Heart left ventricle (tissue), 16 donors: Measurements from ENCODE around the gene CD59. TPM values are rescaled to one million over a fixed set of nuclear protein-coding genes. Genes with fewer than 3 reads are reported as not detected.

ENCODE experiments used
- ATAC-seq, 4 donors: fragments of 200-7000 bp; cut with Tn5 transposase; one replicate each; pipeline ENCODE4 v1.9.1; 2020 to 2022; ENCODE audit warnings: moderate library complexity in 4 of 4, mild to moderate bottlenecking in 3 of 4, moderate number of reproducible peaks in 1 of 4
- DNase-seq, 5 donors: peaks; one replicate each; pipeline ENCODE4 v3.0.0-alpha.2; 2020
- H3K27ac ChIP-seq, 12 donors: fragments of 200-600 bp; sonication (generic) in 4 of 12; one replicate each; pipeline versions ENCODE4 v1.5.0 to v1.8.0; 2016 to 2022; ENCODE audit warnings: mild to moderate bottlenecking in 2 of 12
- H3K27me3 ChIP-seq, 9 donors: fragments of 200-600 bp; sonication (generic) in 2 of 9; one replicate each; pipeline versions ENCODE4 v1.5.1 to v1.8.0; 2016 to 2022; ENCODE audit warnings: mild to moderate bottlenecking in 3 of 9
- H3K36me3 ChIP-seq, 9 donors: fragments of 200-600 bp; sonication (generic) in 2 of 9; one replicate each; pipeline versions ENCODE4 v1.5.0 to v1.8.0; 2018 to 2022; ENCODE audit warnings: mild to moderate bottlenecking in 2 of 9
- H3K4me1 ChIP-seq, 12 donors: fragments of 200-600 bp; sonication (generic) in 4 of 12; one replicate each; pipeline versions ENCODE4 v1.5.0 to v1.8.0; 2016 to 2022; ENCODE audit warnings: mild to moderate bottlenecking in 3 of 12
- H3K4me3 ChIP-seq, 12 donors: fragments of 200-600 bp; sonication (generic) in 4 of 12; one replicate each; pipeline versions ENCODE4 v1.5.0 to v1.8.0; 2017 to 2022; ENCODE audit warnings: mild to moderate bottlenecking in 9 of 12, moderate library complexity in 4 of 12
- H3K9me3 ChIP-seq, 12 donors: fragments of 200-600 bp; sonication (generic) in 4 of 12; one replicate each; pipeline versions ENCODE4 v1.5.0 to v1.8.0; 2016 to 2022; ENCODE audit warnings: mild to moderate bottlenecking in 1 of 12
- CTCF ChIP-seq, 12 donors: fragments of 200-600 bp; sonication (generic) in 4 of 12; IDR thresholded peaks; one replicate each; pipeline versions ENCODE4 v1.5.0 to v1.8.0; 2018 to 2022; ENCODE audit warnings: antibody characterized with exemption in 12 of 12, mild to moderate bottlenecking in 5 of 12
- POLR2A ChIP-seq, 2 donors: fragments of 450-650 bp; IDR thresholded peaks; one replicate each; pipeline ENCODE4 v1.6.1; 2017; ENCODE audit warnings: antibody characterized with exemption in 2 of 2, mild to moderate bottlenecking in 2 of 2, moderate library complexity in 2 of 2
- WGBS, 4 donors: extraction: QIAGEN DNeasy Blood & Tissue Kit in 2 of 4; methylation state at CpG; one replicate each; pipeline versions ENCODE4 v1.1.5 to v1.1.7; 2013 to 2018; 5-methylcytosine and 5-hydroxymethylcytosine counted together
- intact Hi-C, 10 donors: fragments of 100-400 bp; cut with DNase I; formaldehyde crosslinking; loops; one replicate each; pipeline versions ENCODE4 v1.11.1 to v1.14.2; 2022
- polyA plus RNA-seq, 2 donors: library from polyadenylated mRNA; stranded (reverse); fragments of 200-250 nt; gene quantifications; one replicate each; pipeline ENCODE4 v1.2.3, GENCODE V29; 2013
- total RNA-seq, 9 donors: library from RNA; depleted of rRNA in 2 of 9; stranded (reverse); fragments of >200 nt in 2 of 9; fragmentation: NEBNext Ultra II Directional in 3 of 9; extraction: Animal tissue kit (Norgen Biotek cat#: 25700) in 3 of 9; gene quantifications; one replicate each; pipeline versions ENCODE4 v1.1.0 to v1.2.4, GENCODE V29; 2016 to 2023
- donor health status: ischemic (EF 13 %, LVEDD 7.1; RV severe dilation, severe dysfunction).
- donor health status: healthy with polysubstance abuse.
- donor health status: DM: no; HTN: yes; CAD: no.
- donor health status: DM: no; HTN: no; CAD: no.
- donor health status: ischemic (EF 25% LVEDD 6.9; RV normal size, moderate dysfunction).
- donor health status: ischemic (EF 25% LVEDD 5.7; RV mildly dilated, moderate dysfunction).
- donor health status: healthy.
- donor health status: DM: yes; HTN: yes; CAD: no.
- donor health status: ischemic (EF 35%, LVEDD 5.7; RV mildly dilated, moderate dysfunction).
- donor health status: nonischemic (EF 11% LVEDD 7.7; RV severe dilation, severe dysfunction).
- donor health status: DM: yes; HTN: yes; CAD: no.
- donor health status: PGD.
- donor health status: ischemic (EF 29% LVEDD 5.4; RV normal size, mild dysfunction).
- donor health status: nonischemic (EF 23%, LVEDD 6.1; RV moderate dilation, normal function).

CD59 gene
- total and polyA plus RNA-seq, 11 donors: 133 to 1,434 (median 930) TPM

GRCh38 chr11:33689501-33689900 is 46.7 kb downstream of the CD59 start:
- Histone ChIP-seq H3K27ac (peak overlapping the region; percentile 73 to 97 (median 84)), H3K9me3 (peaks cover 0 to 8% (median 0%) of the 10 kb centered on the region in 12 donors), H3K4me3 (no peak overlapping the region), H3K27me3 (no peaks in the 10 kb centered on the region), H3K36me3 (no peaks in the 10 kb centered on the region), H3K4me1 (peaks cover 10 to 60% (median 47%) of the 10 kb centered on the region in 12 donors)
- WGBS, 4 donors: 86 to 94% (median 92%) methylated on average over 6 to 8 of the region's 8 CpGs
- TF ChIP-seq CTCF (IDR thresholded peaks at IDR 0.05) (no peak), POLR2A (IDR thresholded peaks at IDR 0.05) (no peak)
- DNase-seq: no peak
- ATAC-seq: no peak
- intact Hi-C loops: loop anchor here in 9 of 10 donors (2.0 to 10.0 kb wide), 10 partner anchors 53 to 725 kb away; partner anchors contain the start of gene CSTF3 (in 2 of the 9)

- DNase-seq: no peak
- H3K36me3 ChIP-seq: no peaks in the 10 kb centered on the region
- peak overlapping the region; percentile 73 to 97 (median 84) for H3K27ac ChIP-seq
- TF ChIP-seq POLR2A (IDR thresholded peaks at IDR 0.05): no peak
- no peak for TF ChIP-seq CTCF (IDR thresholded peaks at IDR 0.05)
- intact Hi-C loops: loop anchor here in 9 of 10 donors (2.0 to 10.0 kb wide), 10 partner anchors 53 to 724 kb away; partner anchors contain the start of gene CSTF3 (in 2 of the 9)
- H3K4me3 ChIP-seq: no peak overlapping the region
- no peak for ATAC-seq
- H3K4me1 ChIP-seq: peaks cover 10 to 55% (median 44%) of the 10 kb centered on the region in 12 donors
- no peaks in the 10 kb centered on the region for H3K27me3 ChIP-seq
- 74 to 86% (median 78%) methylated on average over 4 of the region's 4 CpGs for WGBS, 4 donors
- H3K9me3 ChIP-seq: peaks cover 0 to 8% (median 0%) of the 10 kb centered on the region in 12 donors
Measured at GRCh38 chr11:33689085-33689484, 47.1 kb downstream of the CD59 start.

GRCh38 chr11:33687733-33688479 is 48.3 kb downstream of the CD59 start:
- no peaks in the 10 kb centered on the region for H3K36me3 ChIP-seq
- peaks cover 0 to 8% (median 0%) of the 10 kb centered on the region in 12 donors for H3K9me3 ChIP-seq
- intact Hi-C loops: loop anchor here (1.0 to 10.0 kb wide), 13 partner anchors 54 to 723 kb away; partner anchors contain the start of gene CSTF3 (in 2 of the 10)
- no peak overlapping the region for H3K4me3 ChIP-seq
- DNase-seq (no peak), ATAC-seq (no peak)
- no peaks in the 10 kb centered on the region for H3K27me3 ChIP-seq
- 50 to 60% (median 52%) methylated on average over 2 of the region's 2 CpGs for WGBS, 4 donors
- peaks cover 10 to 46% (median 37%) of the 10 kb centered on the region in 12 donors for H3K4me1 ChIP-seq
- no peak for TF ChIP-seq POLR2A (IDR thresholded peaks at IDR 0.05)
- peak; percentile 45 to 81 (median 74) for TF ChIP-seq CTCF (IDR thresholded peaks at IDR 0.05)
- peak overlapping the region in 2 of 12 donors; percentile 80 to 87 for H3K27ac ChIP-seq

- no peak overlapping the region for H3K4me3 ChIP-seq
- intact Hi-C loops: loop anchor here in 9 of 10 donors (5.0 to 10.0 kb wide), 8 partner anchors 57 to 720 kb away; partner anchors contain the start of gene CSTF3 (in 2 of the 9)
- H3K27me3 ChIP-seq: peaks cover 0 to 7% (median 0%) of the 10 kb centered on the region in 9 donors
- TF ChIP-seq CTCF (IDR thresholded peaks at IDR 0.05) (no peak), POLR2A (IDR thresholded peaks at IDR 0.05) (no peak)
- DNase-seq: no peak
- H3K36me3 ChIP-seq: no peaks in the 10 kb centered on the region
- no peak for ATAC-seq
- 65 to 81% (median 76%) methylated on average over 3 of the region's 3 CpGs for WGBS, 4 donors
- H3K27ac ChIP-seq: no peak overlapping the region
- peaks cover 0 to 8% (median 0%) of the 10 kb centered on the region in 12 donors for H3K9me3 ChIP-seq
- peaks cover 0 to 18% (median 11%) of the 10 kb centered on the region in 12 donors for H3K4me1 ChIP-seq
Measured at GRCh38 chr11:33685082-33685481, 51.1 kb downstream of the CD59 start.
